ENCODE results near the gene ACKR1.

ACKR1 gene

DNA sequence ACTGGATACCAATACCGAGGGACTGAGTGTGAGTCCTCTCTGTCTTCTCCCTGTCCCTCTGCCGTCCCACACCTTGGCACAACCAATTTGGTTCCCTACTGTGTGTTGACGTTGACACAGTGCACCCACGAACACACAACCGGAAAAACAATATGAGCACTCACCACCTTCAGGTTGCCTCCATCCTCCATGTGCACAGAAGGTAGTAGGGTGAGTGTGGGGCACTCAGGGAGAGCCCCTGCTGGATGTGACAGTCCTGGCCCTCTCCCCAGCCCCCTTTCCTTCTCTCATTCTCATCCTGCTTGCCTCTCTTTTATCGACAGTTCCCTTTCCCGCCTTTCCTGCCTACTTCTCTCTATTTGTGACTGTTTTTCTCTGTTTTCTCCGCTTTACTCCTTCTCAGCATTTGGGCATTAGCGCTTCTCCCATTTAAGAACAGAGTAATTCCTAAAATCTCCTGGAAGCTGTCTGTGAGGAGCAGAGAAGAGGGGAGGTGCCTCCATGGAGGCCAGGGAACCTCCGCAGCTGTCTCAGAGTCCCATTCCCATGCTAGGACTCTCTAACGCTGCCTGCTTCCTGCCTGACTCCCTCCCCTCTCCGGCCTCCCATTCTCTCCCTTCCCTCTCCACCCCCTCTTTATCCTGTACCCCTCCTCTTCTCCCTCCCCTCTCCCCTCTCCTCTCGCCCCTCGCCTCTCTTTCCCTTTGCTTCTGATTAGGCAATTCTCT, 16.9 kb upstream of the ACKR1 start:
- DNase-seq, result no peak

DNA sequence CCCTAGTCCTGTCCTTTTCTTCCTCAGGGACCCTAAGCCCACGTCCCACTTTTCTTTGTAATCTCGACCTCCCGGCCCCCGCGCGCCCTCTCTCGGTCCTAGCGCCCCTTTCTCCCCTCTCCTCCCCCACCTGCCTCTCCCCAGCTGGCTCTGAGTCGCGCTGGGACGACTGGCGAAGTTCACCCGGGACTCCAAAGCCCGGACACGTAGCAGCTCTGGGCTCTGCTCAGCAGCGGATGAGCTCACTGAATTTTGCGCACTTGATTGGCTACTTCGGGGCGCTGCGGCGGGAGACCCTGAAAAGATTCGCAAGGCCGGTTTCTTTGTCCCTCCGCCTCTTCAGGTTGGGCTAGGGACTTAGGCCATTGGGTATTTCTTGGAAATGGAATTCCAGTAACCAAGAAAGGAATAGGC, 16.3 kb upstream of the ACKR1 start:
- DNase-seq, result peak; percentile 9

DNA sequence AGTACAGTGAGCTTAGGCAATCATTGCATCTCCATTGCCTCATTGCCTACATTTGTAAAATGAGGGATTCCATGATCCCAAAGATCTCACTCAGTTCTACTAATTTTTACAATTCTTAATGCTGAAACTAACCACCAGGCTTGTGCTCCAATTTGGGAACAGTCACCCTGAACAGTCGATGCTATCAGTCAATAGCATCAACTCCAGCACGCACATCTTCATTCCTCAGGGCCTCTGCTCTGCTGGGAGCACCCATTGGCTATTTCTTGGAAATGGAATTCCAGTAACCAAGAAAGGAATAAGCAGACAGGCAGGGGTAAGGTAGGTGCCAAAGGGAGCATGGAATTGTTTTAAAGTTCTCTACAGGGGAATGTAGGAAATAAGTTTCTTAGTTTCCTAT, 14.2 kb upstream of the ACKR1 start:
- DNase-seq, result no peak

DNA sequence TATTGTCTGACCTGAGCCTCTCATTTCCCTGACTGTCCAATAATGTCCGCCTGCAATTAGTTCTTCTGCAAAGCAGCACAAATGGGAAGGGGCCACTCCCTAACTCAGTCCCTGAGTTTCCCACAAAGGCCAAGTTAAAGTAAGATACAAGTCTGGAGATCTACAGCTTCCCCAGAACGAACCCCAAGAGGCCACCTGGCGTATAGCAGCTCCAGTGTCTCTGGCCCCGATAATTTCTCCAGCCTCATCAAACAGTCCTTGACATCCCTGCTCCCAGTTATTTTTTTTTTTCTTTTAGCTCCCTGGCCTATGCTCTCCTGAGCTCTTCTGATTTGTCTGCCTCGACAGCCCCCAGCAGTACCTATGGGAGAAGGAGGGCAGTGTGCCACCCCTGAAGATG, 8.1 kb upstream of the ACKR1 start:
- no peak for DNase-seq

DNA sequence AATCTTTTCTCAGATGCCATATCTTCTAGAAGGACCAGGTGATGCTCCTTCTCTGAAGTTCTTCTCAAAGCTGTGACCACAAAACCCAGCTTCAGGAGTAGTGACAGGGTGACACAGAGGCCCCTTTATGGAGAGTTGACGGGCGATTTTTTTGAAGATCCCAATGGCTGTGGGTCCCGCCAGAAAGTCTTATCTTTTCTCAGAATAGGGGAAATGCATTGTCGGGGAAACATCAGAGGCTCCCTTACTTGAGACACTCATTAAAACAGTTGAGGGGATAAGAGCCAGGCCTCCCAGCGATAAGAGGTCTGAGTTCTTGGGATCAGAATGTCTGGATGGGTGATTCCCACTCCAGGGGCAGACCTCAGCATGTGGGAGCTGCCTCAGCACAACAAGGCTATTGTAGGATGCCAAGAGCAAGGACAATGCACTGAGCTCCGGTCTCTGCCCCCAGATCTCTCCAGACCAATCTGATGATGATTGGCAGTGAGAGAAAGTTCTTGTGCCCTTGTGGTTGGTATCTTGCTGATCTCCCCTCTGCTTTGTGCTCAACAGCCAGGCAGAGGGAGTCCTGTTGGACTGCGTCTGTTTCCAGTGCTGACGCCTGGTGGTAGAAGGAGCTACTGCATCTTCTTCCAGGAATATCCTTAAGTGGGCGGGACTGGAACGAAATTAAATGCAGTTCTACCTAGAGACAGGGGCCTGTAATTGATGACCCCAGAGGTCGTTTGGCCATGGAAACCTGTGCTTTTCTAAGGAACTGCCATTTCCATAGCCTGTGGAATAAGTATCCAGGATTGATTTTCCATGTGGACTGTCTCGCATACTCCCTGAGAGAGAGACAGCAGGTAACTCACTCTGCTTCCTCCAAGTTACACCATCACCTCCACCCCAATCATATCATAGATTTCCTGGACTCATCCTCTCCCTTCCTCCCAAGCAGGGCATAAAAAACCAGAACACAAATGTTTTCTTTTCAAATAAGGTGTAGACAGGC, 6.8 kb upstream of the ACKR1 start:
- peak; percentile 23 for DNase-seq

DNA sequence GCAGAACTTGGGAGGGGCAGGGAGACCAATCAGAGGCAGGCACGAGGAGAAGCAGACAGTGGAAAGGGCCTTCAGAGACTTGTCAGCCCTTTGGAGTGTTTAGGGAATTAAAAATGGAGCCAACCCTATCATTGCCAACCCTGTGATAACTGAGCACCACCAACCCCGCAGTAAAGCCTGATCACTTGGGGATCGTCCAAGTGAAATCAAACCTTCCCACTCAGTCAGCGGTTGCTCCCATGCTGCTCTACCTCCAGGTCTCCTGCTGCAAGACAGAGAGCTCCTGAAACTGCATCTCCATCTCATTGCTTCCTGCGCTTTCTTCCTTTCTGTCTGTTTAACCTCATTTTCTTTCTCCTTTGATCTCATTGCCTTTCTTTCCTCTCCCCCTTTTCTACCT, 4.8 kb upstream of the ACKR1 start:
- DNase-seq, result no peak

DNA sequence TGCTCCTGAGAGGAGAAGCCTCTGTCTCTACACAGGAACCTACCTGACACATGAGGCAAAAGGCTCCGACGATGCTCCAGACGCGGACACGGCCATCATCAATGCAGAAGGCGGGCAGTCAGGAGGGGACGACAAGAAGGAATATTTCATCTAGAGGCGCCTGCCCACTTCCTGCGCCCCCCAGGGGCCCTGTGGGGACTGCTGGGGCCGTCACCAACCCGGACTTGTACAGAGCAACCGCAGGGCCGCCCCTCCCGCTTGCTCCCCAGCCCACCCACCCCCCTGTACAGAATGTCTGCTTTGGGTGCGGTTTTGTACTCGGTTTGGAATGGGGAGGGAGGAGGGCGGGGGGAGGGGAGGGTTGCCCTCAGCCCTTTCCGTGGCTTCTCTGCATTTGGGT, 3.9 kb upstream of the ACKR1 start:
- no peak for DNase-seq

DNA sequence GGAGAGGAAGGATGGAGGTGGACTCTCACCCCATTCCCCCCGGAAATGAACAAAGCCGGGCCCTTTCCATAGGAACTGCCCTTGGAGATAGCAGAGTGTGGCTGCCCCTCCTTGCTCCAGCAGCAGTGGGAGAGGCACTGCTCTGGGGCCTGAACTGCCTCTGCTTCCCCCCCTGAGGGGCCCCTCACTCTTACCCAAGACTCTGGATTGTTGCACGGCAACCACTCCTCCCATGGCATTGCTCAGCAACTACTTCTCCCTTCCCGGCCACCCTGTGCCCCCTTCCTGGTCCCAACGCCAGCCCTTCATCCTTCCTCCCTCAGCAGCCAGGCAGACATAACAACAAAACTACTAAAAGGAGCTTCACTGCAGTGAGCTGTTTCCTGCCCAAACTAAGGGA, 3.0 kb upstream of the ACKR1 start:
- DNase-seq, result no peak

DNA sequence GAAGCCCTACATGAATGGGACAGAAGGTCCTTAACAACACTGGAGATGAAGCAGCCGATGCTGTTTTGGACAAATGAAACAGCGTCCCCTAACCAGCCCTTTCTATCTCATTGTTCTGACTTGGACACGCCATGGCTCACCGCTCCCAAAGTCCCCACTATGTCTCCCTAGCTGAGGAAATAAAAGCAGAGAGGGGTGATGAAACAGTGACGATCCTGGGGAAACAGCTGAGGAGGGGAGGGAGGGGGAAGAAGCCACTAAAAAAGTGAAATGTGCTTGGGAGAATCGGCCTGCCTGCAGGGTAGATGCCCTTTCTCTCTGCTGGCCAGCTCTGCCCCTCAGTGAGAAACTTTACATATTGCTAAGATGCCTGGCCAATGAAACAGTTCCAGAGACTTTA, 1.1 kb upstream of the ACKR1 start:
- no peak for DNase-seq

DNA sequence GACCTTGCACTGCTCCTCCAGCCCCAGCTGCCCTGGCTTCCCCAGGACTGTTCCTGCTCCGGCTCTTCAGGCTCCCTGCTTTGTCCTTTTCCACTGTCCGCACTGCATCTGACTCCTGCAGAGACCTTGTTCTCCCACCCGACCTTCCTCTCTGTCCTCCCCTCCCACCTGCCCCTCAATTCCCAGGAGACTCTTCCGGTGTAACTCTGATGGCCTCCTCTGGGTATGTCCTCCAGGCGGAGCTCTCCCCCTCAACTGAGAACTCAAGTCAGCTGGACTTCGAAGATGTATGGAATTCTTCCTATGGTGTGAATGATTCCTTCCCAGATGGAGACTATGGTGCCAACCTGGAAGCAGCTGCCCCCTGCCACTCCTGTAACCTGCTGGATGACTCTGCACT, 550 bp downstream of the ACKR1 start:
- DNase-seq, result no peak

DNA sequence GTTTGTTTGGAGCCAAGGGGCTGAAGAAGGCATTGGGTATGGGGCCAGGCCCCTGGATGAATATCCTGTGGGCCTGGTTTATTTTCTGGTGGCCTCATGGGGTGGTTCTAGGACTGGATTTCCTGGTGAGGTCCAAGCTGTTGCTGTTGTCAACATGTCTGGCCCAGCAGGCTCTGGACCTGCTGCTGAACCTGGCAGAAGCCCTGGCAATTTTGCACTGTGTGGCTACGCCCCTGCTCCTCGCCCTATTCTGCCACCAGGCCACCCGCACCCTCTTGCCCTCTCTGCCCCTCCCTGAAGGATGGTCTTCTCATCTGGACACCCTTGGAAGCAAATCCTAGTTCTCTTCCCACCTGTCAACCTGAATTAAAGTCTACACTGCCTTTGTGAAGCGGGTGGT, 1.4 kb downstream of the ACKR1 start:
- no peak for DNase-seq

DNA sequence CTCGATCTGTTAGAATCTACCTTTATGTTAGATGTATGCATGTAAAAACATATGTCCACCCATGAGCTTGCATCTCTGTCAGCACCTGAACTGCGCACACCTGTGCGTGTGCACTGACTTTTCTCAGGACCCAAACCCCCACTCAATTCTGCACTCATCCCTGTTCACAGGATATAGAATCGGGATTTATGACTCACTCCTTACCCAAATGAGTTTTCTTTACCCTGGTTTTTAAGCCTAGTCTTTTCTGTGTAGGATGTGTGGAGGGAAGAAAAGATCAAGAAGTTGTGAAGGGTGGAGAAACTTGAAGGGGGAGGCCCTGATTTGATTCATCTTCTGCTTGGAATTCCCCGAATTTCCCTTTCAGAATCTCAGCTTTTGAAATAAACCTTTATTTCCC, 2.4 kb downstream of the ACKR1 start:
- no peak for DNase-seq

DNA sequence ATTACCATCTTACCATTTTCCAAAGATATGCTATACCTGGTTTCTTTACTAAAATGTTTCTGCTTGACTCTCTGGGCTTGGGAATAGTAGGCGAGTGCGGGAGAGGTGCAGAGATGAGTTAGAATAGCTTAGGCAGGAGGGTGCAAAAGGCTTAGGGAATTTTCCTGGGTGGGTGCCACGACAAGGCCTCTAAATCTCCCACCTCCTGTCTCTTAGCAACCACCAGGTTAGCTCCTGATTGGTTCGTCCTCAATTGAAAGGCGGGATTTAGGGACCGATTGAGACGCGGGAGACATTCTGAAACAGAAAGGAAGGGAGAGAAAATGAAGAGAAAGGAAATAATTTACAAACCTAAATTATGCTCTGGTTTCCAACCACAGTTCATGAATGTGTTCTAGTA, 3.1 kb downstream of the ACKR1 start:
- DNase-seq, result no peak

DNA sequence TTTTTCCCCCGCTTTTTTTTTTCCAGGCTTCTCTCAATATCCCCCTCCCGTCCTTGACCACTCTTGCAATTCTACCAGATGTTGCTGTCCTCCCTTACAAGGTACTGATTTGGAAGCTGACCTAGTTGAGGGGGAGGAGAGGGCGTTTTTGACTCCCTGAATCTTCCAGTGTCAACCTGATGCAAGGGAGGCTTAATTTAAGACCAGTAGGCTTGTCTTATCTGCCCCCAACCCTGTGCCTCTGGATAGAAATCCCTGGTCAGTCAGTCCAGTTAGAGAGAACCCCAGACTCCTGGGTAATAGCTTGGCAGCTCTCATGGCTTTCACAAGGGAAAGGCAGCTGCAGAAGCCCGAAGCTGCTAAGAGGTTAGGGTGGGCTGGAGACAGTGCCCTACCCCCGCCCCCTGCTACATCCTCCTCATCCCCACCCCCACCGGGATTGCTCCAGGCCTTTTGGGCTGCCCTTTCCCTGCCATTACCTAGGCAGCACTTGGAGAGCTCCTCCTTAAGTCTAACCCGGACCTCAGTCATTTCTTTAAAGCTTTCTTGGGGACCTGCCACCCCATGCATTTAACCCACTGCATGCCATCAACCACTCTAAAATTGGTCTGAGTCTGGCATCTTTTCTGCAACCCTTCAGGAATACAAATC, 3.6 kb downstream of the ACKR1 start:
- DNase-seq, result no peak

DNA sequence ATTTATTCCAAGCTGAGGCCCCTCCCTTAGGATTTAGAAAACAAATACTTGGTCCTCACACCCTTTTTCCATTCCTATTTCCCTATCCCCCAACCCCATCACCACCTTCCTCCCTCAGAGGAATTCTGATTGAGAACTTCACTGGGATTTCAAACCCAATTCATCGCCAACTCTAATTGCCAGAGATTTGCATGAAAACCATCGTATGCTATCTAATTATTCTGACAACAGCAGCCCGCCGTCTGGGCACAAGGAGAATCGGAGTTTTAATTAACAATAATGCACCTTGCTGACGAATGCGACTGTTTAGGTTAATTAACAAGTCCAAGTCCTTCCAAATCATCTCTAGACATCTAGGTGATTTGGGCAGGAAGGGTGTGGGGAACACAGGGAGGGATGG, 4.4 kb downstream of the ACKR1 start:
- no peak for DNase-seq

DNA sequence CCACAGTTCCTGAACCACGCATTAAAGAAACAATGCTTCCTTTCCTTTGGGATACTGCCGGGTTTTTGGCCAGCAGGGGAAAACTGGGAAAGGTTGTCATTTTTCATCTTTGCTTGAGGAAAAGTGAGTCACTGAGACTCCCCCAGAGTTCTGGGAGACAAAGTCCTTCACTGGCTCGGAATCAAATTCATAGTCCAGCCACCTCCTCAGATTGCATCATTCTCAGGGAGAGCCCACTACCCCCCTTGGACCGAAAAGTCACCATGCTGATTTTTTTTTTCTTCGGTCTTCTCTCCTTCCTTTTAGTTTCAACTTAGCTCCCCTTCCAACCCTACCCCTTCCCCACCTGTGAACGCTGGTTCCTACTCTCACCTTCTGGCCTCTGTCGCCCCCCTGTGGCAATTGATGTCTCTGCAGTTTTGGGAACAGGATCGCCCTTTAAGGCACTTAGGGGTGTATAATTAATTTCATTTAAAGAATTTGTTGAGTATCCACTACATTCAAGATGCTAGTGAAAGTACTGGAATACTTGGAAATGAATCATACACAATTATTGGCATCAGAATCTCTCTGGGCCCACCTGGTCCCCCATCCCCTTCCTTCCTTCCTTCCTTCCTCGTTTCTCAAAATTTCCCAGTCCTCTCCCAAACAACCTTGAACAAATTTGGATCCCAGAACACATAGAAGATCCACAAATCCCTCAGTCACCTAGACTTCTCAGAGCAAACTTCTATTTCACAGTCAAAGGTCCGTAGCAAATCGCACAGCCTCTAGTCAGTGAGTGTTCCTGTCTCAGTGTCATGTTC, 6.9 kb downstream of the ACKR1 start:
- peak; percentile 35 for DNase-seq

DNA sequence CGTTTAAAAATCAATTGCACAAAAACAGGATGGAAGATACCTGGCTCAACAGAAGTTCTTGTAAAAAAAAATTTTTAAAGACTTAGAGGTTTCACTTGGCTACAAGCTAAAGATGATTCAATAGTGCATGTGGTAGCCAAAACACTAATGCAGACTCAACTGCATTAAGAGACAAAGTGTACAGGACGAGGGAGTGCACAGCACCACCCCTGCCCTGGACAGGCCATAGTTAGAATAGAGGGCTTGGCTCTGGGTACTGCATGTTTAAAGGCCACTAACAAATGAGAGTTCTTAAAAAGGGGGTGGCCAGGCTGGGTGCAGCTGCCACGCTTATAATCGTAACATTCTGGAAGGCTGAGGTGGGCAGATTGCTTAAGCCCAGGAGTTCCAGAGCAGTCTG, 7.9 kb downstream of the ACKR1 start:
- DNase-seq, result no peak

DNA sequence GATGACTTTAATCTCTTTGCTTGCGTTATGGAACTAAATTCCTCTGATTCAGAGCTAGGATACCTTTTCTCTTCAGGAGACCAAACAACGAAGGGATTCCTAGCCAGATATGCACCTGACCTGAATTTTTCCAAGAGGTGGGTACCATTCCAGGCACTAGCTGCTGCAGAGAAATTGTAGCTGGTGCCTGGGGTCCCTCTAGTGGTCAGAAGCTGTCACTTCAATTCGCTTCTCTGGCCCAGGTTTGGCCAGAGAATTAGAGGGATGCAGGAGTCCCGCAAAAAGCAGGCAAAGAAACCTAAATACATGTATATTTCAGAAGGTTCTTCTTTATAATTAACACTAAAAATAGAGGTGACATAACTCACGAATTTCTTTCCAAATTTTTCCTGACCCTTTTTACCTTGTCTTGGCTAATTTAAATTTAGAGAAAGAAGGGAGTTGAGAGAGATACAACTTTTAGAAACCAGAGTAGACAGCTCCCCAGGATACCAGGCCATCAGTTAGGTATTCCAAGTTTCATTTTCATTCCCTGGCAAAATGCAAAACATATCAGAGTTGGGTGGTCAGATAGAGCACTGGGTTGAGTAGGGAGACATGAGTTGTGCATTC, 9.6 kb downstream of the ACKR1 start:
- peak; percentile 33 for DNase-seq

DNA sequence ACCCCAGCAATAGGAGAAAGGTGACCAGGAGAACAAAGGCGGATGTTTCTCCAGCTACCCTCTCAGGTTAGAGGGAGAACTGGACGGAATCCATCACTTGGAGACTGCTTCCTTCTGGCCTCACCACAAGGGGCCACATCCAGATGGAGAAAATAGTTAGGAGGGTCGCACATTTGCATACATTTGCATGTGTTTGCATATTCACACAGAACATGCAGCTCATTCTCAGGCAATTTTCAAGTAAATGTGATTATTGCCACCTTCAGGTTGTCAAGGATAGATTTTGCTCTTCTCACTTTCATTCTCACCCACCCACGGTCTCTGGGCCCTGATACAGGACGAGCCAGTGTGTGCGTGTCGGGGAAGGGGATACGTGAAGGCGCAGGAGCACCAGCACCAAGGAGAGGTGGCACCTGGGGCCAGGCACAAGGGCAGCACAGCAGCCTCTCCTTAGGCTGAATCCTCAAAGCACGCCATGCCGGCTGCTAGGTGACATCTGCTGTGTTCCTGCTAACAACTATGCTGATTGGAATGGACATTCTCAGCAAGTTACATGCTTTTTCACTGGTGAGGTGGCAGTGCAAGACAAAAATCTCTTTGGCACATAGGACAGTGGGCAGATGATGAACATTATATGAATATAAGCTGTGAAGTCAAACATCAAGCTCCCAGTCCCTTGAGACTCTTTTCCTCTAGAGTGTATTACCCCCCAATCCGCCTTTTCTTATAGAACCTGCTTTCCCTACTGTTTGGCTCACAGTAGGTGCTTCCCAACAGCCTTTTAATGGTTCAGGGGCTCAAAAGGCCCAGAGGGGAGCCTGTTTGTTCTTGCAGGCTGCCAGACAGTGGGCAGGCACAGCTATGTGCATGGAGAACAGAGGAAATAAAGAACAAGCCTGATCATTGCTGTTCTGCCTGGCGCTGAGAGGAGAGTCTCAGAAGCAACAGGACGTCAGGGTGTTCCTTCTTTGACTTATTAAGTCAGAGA, 14.3 kb downstream of the ACKR1 start:
- no peak for DNase-seq

DNA sequence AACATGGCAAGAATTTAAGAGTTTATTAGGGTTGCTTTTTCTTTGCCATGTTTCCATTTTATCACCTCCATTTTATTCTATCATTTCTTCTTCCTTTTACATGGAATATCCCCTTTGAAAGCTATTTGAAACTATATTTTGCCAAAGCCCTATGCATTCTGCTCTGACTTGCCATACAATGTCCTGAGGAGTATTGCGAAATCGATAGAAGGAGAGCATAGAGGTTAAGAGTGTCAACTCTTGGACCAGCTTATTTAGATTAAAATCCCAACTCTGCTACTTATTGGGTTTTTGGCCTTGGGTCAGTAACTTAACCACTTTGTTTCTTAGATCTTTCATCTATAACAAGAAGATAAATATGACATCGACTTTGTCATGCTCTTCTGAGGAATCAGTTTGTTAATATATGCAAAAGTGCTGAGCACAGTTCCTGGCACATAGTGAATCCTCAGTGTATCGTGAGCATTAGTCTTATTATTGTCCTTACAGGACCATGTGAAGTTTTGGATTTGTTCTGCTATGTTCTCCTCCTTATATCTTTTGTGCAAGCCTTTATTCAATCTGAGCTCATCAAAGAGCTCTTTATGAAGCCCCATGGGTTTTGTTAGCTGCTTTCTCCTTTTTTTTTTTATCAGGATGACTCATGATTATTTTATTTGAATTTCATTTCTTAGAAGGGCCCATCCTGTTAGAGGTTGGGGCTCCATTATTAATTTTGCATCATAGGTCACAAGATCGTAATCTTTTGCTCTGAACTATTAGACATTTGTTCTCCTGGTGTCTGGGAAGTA, 17.6 kb downstream of the ACKR1 start:
- DNase-seq, result no peak
